Measurements from ENCODE around the gene MAPT.

GRCh38 chr17:45930420-45930951 is 36.1 kb downstream of the MAPT start:
- TF ChIP-seq CTCF (IDR thresholded peaks at IDR 0.05; ENCODE audit: low read depth, low read length) = no peak
- TF ChIP-seq MYC (IDR thresholded peaks at IDR 0.05; ENCODE audit: low read depth, low read length) = no peak

Measured in NB4 (cell line).